EL (cell line): ENCODE results near the gene DPP6.

ENCODE experiments used
- DNase-seq: peaks from one replicate; pipeline ENCODE4 v3.0.0-alpha.2; 2016

DPP6 gene

GRCh38 chr7:154852205-154852604, 800.0 kb downstream of the DPP6 start:
- no peak for DNase-seq

- no peak for DNase-seq
These were observed 801.0 kb downstream of the DPP6 start for GRCh38 chr7:154853063-154853726.

- no peak for DNase-seq
These were observed 801.5 kb downstream of the DPP6 start for GRCh38 chr7:154853727-154854095.

GRCh38 chr7:154854836-154855235, 802.6 kb downstream of the DPP6 start:
- DNase-seq, result no peak

GRCh38 chr7:154855366-154855765, 803.2 kb downstream of the DPP6 start:
- no peak for DNase-seq

- DNase-seq, result no peak
These were observed 804.5 kb downstream of the DPP6 start for GRCh38 chr7:154856733-154857132.

- DNase-seq, result no peak
These were observed 805.0 kb downstream of the DPP6 start for GRCh38 chr7:154857240-154857639.

- no peak for DNase-seq
These were observed 805.8 kb downstream of the DPP6 start for GRCh38 chr7:154857728-154858681.

- no peak for DNase-seq
These were observed 806.8 kb downstream of the DPP6 start for GRCh38 chr7:154858836-154859537.

GRCh38 chr7:154859747-154860620, 807.8 kb downstream of the DPP6 start:
- DNase-seq, result no peak

- no peak for DNase-seq
These were observed 808.6 kb downstream of the DPP6 start for GRCh38 chr7:154860621-154861375.

- DNase-seq, result no peak
These were observed 809.4 kb downstream of the DPP6 start for GRCh38 chr7:154861589-154861988.

GRCh38 chr7:154862153-154862791, 810.1 kb downstream of the DPP6 start:
- no peak for DNase-seq

GRCh38 chr7:154863766-154864522, 811.7 kb downstream of the DPP6 start:
- DNase-seq, result no peak

- DNase-seq, result no peak
These were observed 812.3 kb downstream of the DPP6 start for GRCh38 chr7:154864523-154864891.

- no peak for DNase-seq
These were observed 813.9 kb downstream of the DPP6 start for GRCh38 chr7:154865984-154866685.

- no peak for DNase-seq
These were observed 814.9 kb downstream of the DPP6 start for GRCh38 chr7:154867068-154867467.

GRCh38 chr7:154868921-154869320, 816.7 kb downstream of the DPP6 start:
- DNase-seq, result no peak

- no peak for DNase-seq
These were observed 817.2 kb downstream of the DPP6 start for GRCh38 chr7:154869436-154869835.

- DNase-seq, result no peak
These were observed 819.3 kb downstream of the DPP6 start for GRCh38 chr7:154871507-154871906.
